NCI-H526 treated with DMSO at 0.1 percent for 48 hours (cell line): ENCODE measurements around the gene SMYD3.

Experiments used
- DNase-seq: peaks from one replicate; lab custom pipeline; 2025; lab: John Stamatoyannopoulos, UW

Gene SMYD3

GRCh38 chr1:246462986-246463385, 44.1 kb downstream of the SMYD3 start:
- no peak for DNase-seq

- DNase-seq = no peak
Observed at GRCh38 chr1:246460406-246460805, 46.7 kb downstream of the SMYD3 start.

GRCh38 chr1:246459221-246459620, 47.9 kb downstream of the SMYD3 start:
- DNase-seq = no peak

- DNase-seq = no peak
Observed at GRCh38 chr1:246455476-246455875, 51.6 kb downstream of the SMYD3 start.

GRCh38 chr1:246454655-246455054, 52.4 kb downstream of the SMYD3 start:
- DNase-seq = no peak

GRCh38 chr1:246450611-246451251, 56.3 kb downstream of the SMYD3 start:
- peak; percentile 55 for DNase-seq

GRCh38 chr1:246448373-246448772, 58.7 kb downstream of the SMYD3 start:
- DNase-seq = no peak

GRCh38 chr1:246447501-246447900, 59.6 kb downstream of the SMYD3 start:
- no peak for DNase-seq

- no peak for DNase-seq
Observed at GRCh38 chr1:246445503-246445902, 61.6 kb downstream of the SMYD3 start.

GRCh38 chr1:246444617-246445016, 62.5 kb downstream of the SMYD3 start:
- no peak for DNase-seq

- DNase-seq = no peak
Observed at GRCh38 chr1:246437961-246438360, 69.1 kb downstream of the SMYD3 start.

- DNase-seq = no peak
Observed at GRCh38 chr1:246435421-246436041, 71.5 kb downstream of the SMYD3 start.

- peak; percentile 28 for DNase-seq
Observed at GRCh38 chr1:246434335-246434734, 72.7 kb downstream of the SMYD3 start.

- DNase-seq = no peak
Observed at GRCh38 chr1:246428542-246429308, 78.4 kb downstream of the SMYD3 start.

- no peak for DNase-seq
Observed at GRCh38 chr1:246427611-246428010, 79.5 kb downstream of the SMYD3 start.

GRCh38 chr1:246425895-246426294, 81.2 kb downstream of the SMYD3 start:
- DNase-seq = no peak

GRCh38 chr1:246425139-246425794, 81.8 kb downstream of the SMYD3 start:
- no peak for DNase-seq

GRCh38 chr1:246420300-246420699, 86.8 kb downstream of the SMYD3 start:
- DNase-seq = no peak

- no peak for DNase-seq
Observed at GRCh38 chr1:246418565-246419312, 88.3 kb downstream of the SMYD3 start.

- no peak for DNase-seq
Observed at GRCh38 chr1:246417813-246418564, 89.1 kb downstream of the SMYD3 start.

GRCh38 chr1:246417152-246417812, 89.8 kb downstream of the SMYD3 start:
- no peak for DNase-seq
